Measurements from ENCODE around the gene TRIM50. TPM values are rescaled to one million over a fixed set of nuclear protein-coding genes. Genes with fewer than 3 reads are reported as not detected.

TRIM50 gene
- total and polyA plus RNA-seq, 4 donors: 0.14 to 1.4 (median 0.15) TPM

DNA sequence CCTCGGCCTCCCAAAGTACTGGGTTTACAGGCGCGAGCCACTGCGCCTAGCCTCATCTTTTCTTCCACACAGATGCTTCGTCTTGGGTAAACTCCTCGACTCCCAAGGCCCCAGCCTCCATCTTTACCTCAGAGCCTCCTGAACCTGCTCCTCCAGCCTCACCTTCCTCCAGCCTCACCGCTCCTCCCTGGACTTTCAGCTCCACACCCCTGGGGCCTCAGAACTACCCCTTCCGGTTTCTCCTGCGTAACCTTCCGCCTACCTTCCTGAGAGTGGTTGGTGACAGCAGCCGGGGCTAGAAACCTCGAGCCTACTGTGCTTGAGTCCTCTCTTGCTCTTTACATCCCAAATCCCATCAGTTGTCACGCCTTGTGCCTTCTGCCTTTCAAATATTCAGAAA, 45.9 kb upstream of the TRIM50 start:
- DNase-seq (ENCODE audit: low spot score): no peak
- Histone ChIP-seq H3K4me1 (ENCODE audit: control insufficient read depth in 4 of 4, insufficient read depth in 4 of 4, low read length in 3 of 4) (peaks cover 0 to 3% (median 0%) of the 10 kb centered on the region in 4 donors), H3K9ac (ENCODE audit: low read depth in 1 of 2, low read length in 2 of 2) (no peak overlapping the region), H3K36me3 (ENCODE audit: control insufficient read depth in 4 of 4, insufficient read depth in 3 of 4, low read depth in 1 of 4, low read length in 3 of 4) (no peaks in the 10 kb centered on the region), H3K27ac (ENCODE audit: low read depth in 1 of 2, low read length in 2 of 2) (no peak overlapping the region), H3K4me3 (ENCODE audit: low read depth in 1 of 3, low read length in 3 of 3) (no peak overlapping the region), H3K27me3 (ENCODE audit: control insufficient read depth in 4 of 4, insufficient read depth in 4 of 4, low read length in 3 of 4) (peaks cover 0 to 2% (median 0%) of the 10 kb centered on the region in 4 donors), H3K9me3 (ENCODE audit: control insufficient read depth in 4 of 4, low read length in 3 of 4) (no peaks in the 10 kb centered on the region)
- WGBS: 88% methylated on average over 13 of the region's 13 CpGs
- TF ChIP-seq GABPA (IDR thresholded peaks at IDR 0.05 in 1 of 2, conservative IDR thresholded peaks at IDR 0.05 in 1 of 2) (no peak), REST (IDR thresholded peaks at IDR 0.05) (no peak), CTCF (IDR thresholded peaks at IDR 0.05; ENCODE audit: low read depth, low read length, missing input control) (no peak), SP1 (IDR thresholded peaks at IDR 0.05) (no peak), MAX (IDR thresholded peaks at IDR 0.05) (no peak), ZBTB33 (IDR thresholded peaks at IDR 0.05) (no peak), EGR1 (IDR thresholded peaks at IDR 0.05; ENCODE audit: low read depth in 2 of 2) (no peak), YY1 (IDR thresholded peaks at IDR 0.05) (no peak), RAD21 (IDR thresholded peaks at IDR 0.05) (no peak), JUND (IDR thresholded peaks at IDR 0.05) (no peak), FOXA1 (IDR thresholded peaks at IDR 0.05) (no peak), RXRA (IDR thresholded peaks at IDR 0.05) (no peak), HNF4A (conservative IDR thresholded peaks at IDR 0.05) (no peak), FOXA2 (IDR thresholded peaks at IDR 0.05) (no peak), HNF4G (IDR thresholded peaks at IDR 0.05) (no peak)
- TF ChIP-seq, protein P1, sequence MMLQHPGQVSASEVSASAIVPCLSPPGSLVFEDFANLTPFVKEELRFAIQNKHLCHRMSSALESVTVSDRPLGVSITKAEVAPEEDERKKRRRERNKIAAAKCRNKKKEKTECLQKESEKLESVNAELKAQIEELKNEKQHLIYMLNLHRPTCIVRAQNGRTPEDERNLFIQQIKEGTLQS (IDR thresholded peaks at IDR 0.05): no peak

- H3K27ac ChIP-seq (ENCODE audit: low read depth in 1 of 2, low read length in 2 of 2): no peak overlapping the region
- H3K36me3 ChIP-seq (ENCODE audit: control insufficient read depth in 4 of 4, insufficient read depth in 3 of 4, low read depth in 1 of 4, low read length in 3 of 4): no peaks in the 10 kb centered on the region
- H3K9me3 ChIP-seq (ENCODE audit: control insufficient read depth in 4 of 4, low read length in 3 of 4): no peaks in the 10 kb centered on the region
- H3K4me1 ChIP-seq (ENCODE audit: control insufficient read depth in 4 of 4, insufficient read depth in 4 of 4, low read length in 3 of 4): no peaks in the 10 kb centered on the region
- WGBS: 96% methylated on average over 9 of the region's 9 CpGs
- DNase-seq (ENCODE audit: low spot score): no peak
- no peak overlapping the region for H3K4me3 ChIP-seq (ENCODE audit: low read depth in 1 of 3, low read length in 3 of 3)
- no peak overlapping the region for H3K9ac ChIP-seq (ENCODE audit: low read depth in 1 of 2, low read length in 2 of 2)
- no peaks in the 10 kb centered on the region for H3K27me3 ChIP-seq (ENCODE audit: control insufficient read depth in 4 of 4, insufficient read depth in 4 of 4, low read length in 3 of 4)
- TF ChIP-seq FOXA1 (IDR thresholded peaks at IDR 0.05): no peak
- TF ChIP-seq HNF4G (IDR thresholded peaks at IDR 0.05): no peak
- no peak for TF ChIP-seq HNF4A (conservative IDR thresholded peaks at IDR 0.05)
- TF ChIP-seq CTCF (IDR thresholded peaks at IDR 0.05; ENCODE audit: low read depth, low read length, missing input control): no peak
- no peak for TF ChIP-seq YY1 (IDR thresholded peaks at IDR 0.05)
- TF ChIP-seq GABPA (IDR thresholded peaks at IDR 0.05 in 1 of 2, conservative IDR thresholded peaks at IDR 0.05 in 1 of 2): no peak
- TF ChIP-seq RAD21 (IDR thresholded peaks at IDR 0.05): no peak
- no peak for TF ChIP-seq ZBTB33 (IDR thresholded peaks at IDR 0.05)
- TF ChIP-seq, protein P1 (IDR thresholded peaks at IDR 0.05): no peak
- TF ChIP-seq SP1 (IDR thresholded peaks at IDR 0.05): no peak
- TF ChIP-seq RXRA (IDR thresholded peaks at IDR 0.05): no peak
- no peak for TF ChIP-seq FOXA2 (IDR thresholded peaks at IDR 0.05)
- TF ChIP-seq MAX (IDR thresholded peaks at IDR 0.05): no peak
These were observed 41.7 kb upstream of the TRIM50 start for GRCh38 chr7:73369622-73370021.

All from liver (tissue), 9 donors.